DOHH2 (cell line): Measurements from ENCODE around the gene PLA1A.
"Not testable (repeated sequence)": the region's sequence is repeated elsewhere in the genome, so short reads cannot be mapped to it uniquely, and the experiment has no call there.

Experiments used
- H3F3A ChIP-seq: fragments of 200-600 bp; sonication (generic), shearing (Covaris generic); 2 replicates; pipeline ENCODE4 v1.6.0; 2016; ENCODE audit warnings: antibody characterized with exemption, mild to moderate bottlenecking; ENCODE audit not compliant: control insufficient read depth, insufficient read depth
- H3K27ac ChIP-seq: fragments of 200-600 bp; sonication (generic); 2 replicates; pipeline ENCODE4 v1.5.1; 2014; ENCODE audit warnings: low read depth, mild to moderate bottlenecking, low read length, moderate library complexity
- H3K27me3 ChIP-seq: fragments of 200-600 bp; sonication (generic); 2 replicates; pipeline ENCODE4 v1.6.1; 2014; ENCODE audit warnings: mild to moderate bottlenecking, low read length, mixed read lengths; ENCODE audit not compliant: control insufficient read depth
- H3K36me3 ChIP-seq: fragments of 200-600 bp; sonication (generic); 2 replicates; pipeline ENCODE4 v1.6.1; 2014; ENCODE audit warnings: mild to moderate bottlenecking, low read length, moderate library complexity, mixed read lengths; ENCODE audit not compliant: control insufficient read depth
- H3K4me1 ChIP-seq: fragments of 200-600 bp; sonication (generic); 2 replicates; pipeline ENCODE4 v1.6.1; 2014; ENCODE audit warnings: mild to moderate bottlenecking, low read length, mixed read lengths; ENCODE audit not compliant: control insufficient read depth
- H3K4me2 ChIP-seq: fragments of 200-600 bp; sonication (generic); 2 replicates; pipeline ENCODE4 v1.6.0; 2014; ENCODE audit warnings: mild to moderate bottlenecking, low read length, moderate library complexity
- H3K4me3 ChIP-seq: fragments of 200-600 bp; sonication (generic); 2 replicates; pipeline ENCODE4 v1.5.1; 2014; ENCODE audit warnings: mild to moderate bottlenecking, low read length, mixed read lengths
- H3K79me2 ChIP-seq: fragments of 200-600 bp; sonication (generic); 2 replicates; pipeline ENCODE4 v1.6.1; 2014; ENCODE audit warnings: mild to moderate bottlenecking, low read length, mixed read lengths; ENCODE audit not compliant: control insufficient read depth
- H3K9me2 ChIP-seq: fragments of 200-600 bp; sonication (generic); replicated peaks from 2 replicates; pipeline ENCODE4 v1.6.1; 2014; ENCODE audit warnings: mild to moderate bottlenecking, low read length, mixed read lengths; ENCODE audit not compliant: control insufficient read depth
- H3K9me3 ChIP-seq: fragments of 200-600 bp; sonication (generic); 2 replicates; pipeline ENCODE4 v1.6.1; 2014; ENCODE audit warnings: antibody characterized with exemption, low read length, mixed read lengths; ENCODE audit not compliant: control insufficient read depth, insufficient read depth
- H4K20me1 ChIP-seq: fragments of 200-600 bp; sonication (generic); 2 replicates; pipeline ENCODE4 v1.6.0; 2014; ENCODE audit warnings: low read depth, mild to moderate bottlenecking, antibody characterized with exemption, low read length, moderate library complexity; ENCODE audit not compliant: control insufficient read depth, insufficient read depth
- CTCF ChIP-seq: fragments of 200-600 bp; sonication (generic); IDR thresholded peaks from one replicate; pipeline ENCODE4 v1.5.1; 2014; ENCODE audit warnings: antibody characterized with exemption, mild to moderate bottlenecking, low read depth, low read length; ENCODE audit not compliant: poor library complexity, severe bottlenecking
- EZH2phosphoT487 ChIP-seq: fragments of 200-600 bp; sonication (generic); IDR thresholded peaks from 2 replicates; pipeline ENCODE4 v1.6.1; 2017; ENCODE audit warnings: borderline replicate concordance, mild to moderate bottlenecking, antibody characterized with exemption, low read length, moderate library complexity, mixed read lengths

PLA1A gene

GRCh38 chr3:119676771-119677640 is 79.3 kb downstream of the PLA1A start, which contains the start of gene COX17:
TSS of gene COX17 (minus strand) at chr3:119677406. CDS start at chr3:119677310, 96 bp downstream.
- peaks cover 37% of the 10 kb centered on the region for H3K36me3 ChIP-seq
- peak within 1 kb of the TSS; percentile 66 for H3K4me2 ChIP-seq
- peaks cover 22% of the 10 kb centered on the region for H3K79me2 ChIP-seq
- H3K4me3 ChIP-seq, result peak within 1 kb of the TSS; percentile 95
- H3F3A ChIP-seq, result peaks cover 6% of the 10 kb centered on the region
- no peaks in the 10 kb centered on the region for H3K9me2 ChIP-seq
- peak within 1 kb of the TSS; percentile 82 for H3K27ac ChIP-seq
- H4K20me1 ChIP-seq, result no peaks in the 10 kb centered on the region
- H3K9me3 ChIP-seq, result no peaks in the 10 kb centered on the region
- H3K27me3 ChIP-seq, result no peaks in the 10 kb centered on the region
- TF ChIP-seq EZH2phosphoT487, result no peak
- no peak for TF ChIP-seq CTCF
- peaks cover 16% of the 10 kb centered on the region for H3K4me1 ChIP-seq

GRCh38 chr3:119677641-119677934 is 79.9 kb downstream of the PLA1A start:
- H3F3A ChIP-seq, result peaks cover 6% of the 10 kb centered on the region
- H3K4me1 ChIP-seq, result peaks cover 16% of the 10 kb centered on the region
- H3K27ac ChIP-seq, result peak overlapping the region; percentile 82
- peak overlapping the region; percentile 66 for H3K4me2 ChIP-seq
- peaks cover 22% of the 10 kb centered on the region for H3K79me2 ChIP-seq
- H3K9me3 ChIP-seq, result no peaks in the 10 kb centered on the region
- H3K27me3 ChIP-seq, result no peaks in the 10 kb centered on the region
- peaks cover 31% of the 10 kb centered on the region for H3K36me3 ChIP-seq
- H3K4me3 ChIP-seq, result peak overlapping the region; percentile 95
- no peaks in the 10 kb centered on the region for H3K9me2 ChIP-seq
- TF ChIP-seq CTCF (no peak), EZH2phosphoT487 (no peak)
- no peaks in the 10 kb centered on the region for H4K20me1 ChIP-seq

- H3K27me3 ChIP-seq, H3K27ac ChIP-seq, H4K20me1 ChIP-seq, H3K4me3 ChIP-seq, H3K4me2 ChIP-seq, H3K9me2 ChIP-seq, H3F3A ChIP-seq, H3K9me3 ChIP-seq: not testable (repeated sequence)
- Histone ChIP-seq H3K36me3 (peaks cover 25% of the 10 kb centered on the region), H3K79me2 (peaks cover 22% of the 10 kb centered on the region), H3K4me1 (peaks cover 16% of the 10 kb centered on the region)
Observed at GRCh38 chr3:119678209-119678608, 80.5 kb downstream of the PLA1A start.
